ENCODE measurements around the gene MAN2A1.

DNA sequence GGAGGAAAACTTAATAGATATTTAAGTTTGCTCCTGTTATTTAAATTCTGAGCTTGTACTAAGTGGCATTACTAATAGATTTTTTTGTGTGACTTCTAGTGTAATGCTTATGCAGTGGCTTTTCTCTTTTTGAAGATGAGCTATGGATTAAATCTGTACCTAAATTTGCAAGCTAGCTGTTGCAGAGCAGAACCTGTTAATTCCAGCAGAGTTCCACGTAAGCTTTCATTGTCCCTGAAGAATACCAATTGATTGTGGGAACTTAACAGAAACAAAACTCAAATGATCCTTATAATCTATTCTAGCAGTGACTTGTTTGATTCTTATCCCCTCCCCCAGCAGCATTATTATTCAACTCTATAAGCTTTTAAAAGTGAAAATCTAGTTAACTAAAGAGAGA, 51.7 kb downstream of the MAN2A1 start:
- TF ChIP-seq CTCF (IDR thresholded peaks at IDR 0.05 in 8 of 11, conservative IDR thresholded peaks at IDR 0.05 in 3 of 11): no peak
- TF ChIP-seq POLR2A (IDR thresholded peaks at IDR 0.05): no peak

All from spleen (tissue), 7 donors.